ENCODE results near the gene FNIP1. TPM values are rescaled to one million over a fixed set of nuclear protein-coding genes. Genes with fewer than 3 reads are reported as not detected.

Gene FNIP1
- total RNA-seq, 1 experiment from 2014 or later, result 16.4 TPM

GRCh38 chr5:131810510-131811249 lies 13.9 kb upstream of the FNIP1 start:
- H3K4me3 ChIP-seq (replicated peaks in 1 of 2; ENCODE audit: low read depth in 1 of 2, low read length in 2 of 2), result no peak overlapping the region
- no peaks in the 10 kb centered on the region for H4K20me1 ChIP-seq (ENCODE audit: insufficient read depth)
- H3K27me3 ChIP-seq (ENCODE audit: insufficient read depth, low read length), result no peaks in the 10 kb centered on the region
- ChIA-PET POLR2A (interaction anchor here (0.7 to 1.6 kb wide), 2 partner anchors 14 to 252 kb away, joined by 3 to 4 read pairs; partner anchors contain the start of gene FNIP1), CTCF (interaction anchor here (0.8 to 5.4 kb wide), 8 partner anchors 14 to 387 kb away, joined by 3 to 70 read pairs (median 4); partner anchors contain the start of genes FNIP1 and IL3), RAD21 (ENCODE audit: low non-redundant PET in 1 of 2, low total read pairs in 2 of 2, uncharacterized antibody in 2 of 2, unreplicated experiment in 2 of 2) (interaction anchor here (1.2 to 2.9 kb wide), 6 partner anchors 195 to 253 kb away, joined by 3 to 13 read pairs (median 5); no protein-coding TSS in a partner anchor)
- no peak overlapping the region for H3K4me2 ChIP-seq (ENCODE audit: low read length)
- TF ChIP-seq REST (IDR thresholded peaks at IDR 0.05; ENCODE audit: low read depth) (no peak), RAD21 (IDR thresholded peaks at IDR 0.05; ENCODE audit: low read depth) (peak; percentile 85), CTCF (IDR thresholded peaks at IDR 0.05 in 2 of 3, conservative IDR thresholded peaks at IDR 0.05 in 1 of 3; ENCODE audit: borderline replicate concordance in 1 of 3, insufficient read depth in 1 of 3, low read depth in 2 of 3, low read length in 2 of 3) (peak; percentile 27 to 77 (median 53); a peak in 4 of 6 replicates), SIN3A (IDR thresholded peaks at IDR 0.05; ENCODE audit: low read depth) (no peak), FOSL1 (IDR thresholded peaks at IDR 0.05; ENCODE audit: low read depth) (no peak), JUND (IDR thresholded peaks at IDR 0.05) (no peak), YY1 (IDR thresholded peaks at IDR 0.05; ENCODE audit: extremely low read depth, insufficient replicate concordance, low read depth, low read length) (no peak), EZH2 (IDR thresholded peaks at IDR 0.05) (no peak)
- H3K4me1 ChIP-seq (ENCODE audit: control insufficient read depth in 1 of 2, insufficient read depth in 2 of 2, low read length in 2 of 2), result peaks cover 0 to 9% of the 10 kb centered on the region in 2 experiments; a peak in 2 of 4 replicates
- H3K36me3 ChIP-seq (ENCODE audit: control insufficient read depth in 1 of 2, insufficient read depth in 2 of 2, low read length in 2 of 2), result no peaks in the 10 kb centered on the region
- no TSS peak for BruUV-seq (replicated peaks)
- H3K9ac ChIP-seq (ENCODE audit: low read length), result no peak overlapping the region
- no peak overlapping the region for H2AFZ ChIP-seq (ENCODE audit: low read depth, low read length, poor library complexity, severe bottlenecking)
- H3K9me3 ChIP-seq (ENCODE audit: control insufficient read depth in 1 of 2, insufficient read depth in 1 of 2, low read depth in 1 of 2, low read length in 2 of 2), result no peaks in the 10 kb centered on the region
- peak; percentile 29 for DNase-seq (ENCODE audit: low read depth, low spot score)
- peak; percentile 76 for ATAC-seq
- no peaks in the 10 kb centered on the region for H3K9me2 ChIP-seq (ENCODE audit: insufficient read depth)
- H3K27ac ChIP-seq (ENCODE audit: low read depth, low read length), result no peak overlapping the region
- intact Hi-C loops (cut with micrococcal nuclease), result loop anchor here (1.0 to 5.0 kb wide), 3 partner anchors 197 to 254 kb away; no protein-coding TSS in a partner anchor
- H3K79me2 ChIP-seq (ENCODE audit: insufficient read depth, low read length), result no peaks in the 10 kb centered on the region

Data from HCT116 (cell line).